Hepatocyte (in vitro differentiated cells): Measurements from ENCODE around the gene NPHS2. TPM values are rescaled to one million over a fixed set of nuclear protein-coding genes. Genes with fewer than 3 reads are reported as not detected.

Source experiments
- DNase-seq: peaks from one replicate; pipeline ENCODE4 v3.0.0-alpha.2; 2016; ENCODE audit warnings: low spot score
- H2AFZ ChIP-seq: fragments of 200-600 bp; sonication (generic); 2 replicates; pipeline ENCODE4 v1.6.0; 2016; ENCODE audit warnings: antibody characterized with exemption, mild to moderate bottlenecking
- H3K27ac ChIP-seq: fragments of 200-600 bp; sonication (generic); 2 replicates; pipeline ENCODE4 v1.5.1; 2016; ENCODE audit warnings: mild to moderate bottlenecking
- H3K27me3 ChIP-seq: fragments of 200-600 bp; sonication (generic); 2 replicates; pipeline ENCODE4 v1.6.1; 2016
- H3K36me3 ChIP-seq: fragments of 200-600 bp; sonication (generic); replicated peaks from 2 replicates; pipeline ENCODE4 v1.5.1; 2016; ENCODE audit warnings: low read depth; ENCODE audit not compliant: insufficient read depth
- H3K4me1 ChIP-seq: fragments of 200-600 bp; sonication (generic); 2 replicates; pipeline ENCODE4 v1.5.1; 2016; ENCODE audit warnings: mild to moderate bottlenecking, moderate library complexity; ENCODE audit not compliant: insufficient read depth
- H3K4me2 ChIP-seq: fragments of 200-600 bp; sonication (generic); 2 replicates; pipeline ENCODE4 v1.6.0; 2016
- H3K4me3 ChIP-seq: fragments of 200-600 bp; sonication (generic); 2 replicates; pipeline ENCODE4 v1.5.1; 2016; ENCODE audit warnings: mild to moderate bottlenecking
- H3K79me2 ChIP-seq: fragments of 200-600 bp; sonication (generic); 2 replicates; pipeline ENCODE4 v1.6.0; 2017; ENCODE audit warnings: mild to moderate bottlenecking
- H3K9me2 ChIP-seq: fragments of 200-600 bp; sonication (generic); replicated peaks from 2 replicates; pipeline ENCODE4 v1.6.0; 2017; ENCODE audit warnings: mild to moderate bottlenecking; ENCODE audit not compliant: insufficient read depth
- H3K9me3 ChIP-seq: fragments of 200-600 bp; sonication (generic); 2 replicates; pipeline ENCODE4 v1.5.1; 2016; ENCODE audit warnings: low read depth, mild to moderate bottlenecking
- H4K20me1 ChIP-seq: fragments of 200-600 bp; sonication (generic); 2 replicates; pipeline ENCODE4 v1.6.0; 2016; ENCODE audit warnings: mild to moderate bottlenecking; ENCODE audit not compliant: insufficient read depth, poor library complexity, severe bottlenecking
- EZH2 ChIP-seq: fragments of 200-600 bp; sonication (generic); IDR thresholded peaks from 2 replicates; pipeline ENCODE4 v1.6.1; 2016; ENCODE audit warnings: antibody characterized with exemption, mild to moderate bottlenecking, borderline replicate concordance
- EZH2phosphoT487 ChIP-seq: fragments of 200-600 bp; sonication (generic); IDR thresholded peaks from one replicate; pipeline ENCODE4 v1.6.1; 2018; ENCODE audit warnings: antibody characterized with exemption, mild to moderate bottlenecking, low read depth, moderate library complexity; ENCODE audit not compliant: unreplicated experiment, severe bottlenecking
- WGBS: methylation state at CpG from one replicate; pipeline ENCODE4 v1.1.6; 2016; ENCODE audit warnings: low lambda C conversion rate; ENCODE audit errors: missing lambda C conversion rate; 5-methylcytosine and 5-hydroxymethylcytosine counted together
- polyA plus RNA-seq: library from polyadenylated mRNA; unstranded; fragments of >200 nt; fragmentation: Nextera tagmentation; extraction: Ambion mirVana; gene quantifications from 2 replicates; pipeline ENCODE4 v1.2.1, GENCODE V29; 2016
- total RNA-seq: library from RNA; depleted of rRNA; stranded (reverse); fragments of >200 nt; gene quantifications from 2 replicates; pipeline ENCODE4 v1.2.3, GENCODE V29; 2014
- TF ChIP-seq, protein P1 (sequence below): fragments of 200-600 bp; sonication (generic); IDR thresholded peaks from 2 replicates; pipeline ENCODE4 v1.5.1; 2016; ENCODE audit warnings: antibody characterized with exemption, mild to moderate bottlenecking; ENCODE audit not compliant: poor library complexity

NPHS2 gene
- total and polyA plus RNA-seq, 2 experiments from 2014 or later, result not detected

DNA sequence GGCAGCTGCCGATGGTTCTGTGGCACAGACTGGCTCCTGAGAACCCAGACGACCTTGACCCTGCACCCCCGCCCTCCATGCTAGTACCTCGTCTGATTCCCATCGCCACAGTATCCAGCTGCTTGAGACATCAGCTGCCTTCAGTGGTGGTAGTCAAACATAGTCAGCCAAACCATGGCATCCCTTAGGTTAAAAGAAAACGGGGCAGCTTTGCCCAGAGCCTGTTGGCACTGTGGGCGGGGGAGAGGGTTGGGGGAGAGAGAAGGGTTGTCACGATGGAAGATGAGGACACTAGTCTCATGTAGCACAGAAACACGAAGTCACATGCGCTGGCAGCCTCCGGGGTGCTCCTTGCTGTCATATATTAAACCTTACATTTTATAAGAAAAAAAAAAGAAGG is 14.9 kb upstream of the NPHS2 start:
- Histone ChIP-seq H3K9me3 (no peaks in the 10 kb centered on the region), H4K20me1 (no peaks in the 10 kb centered on the region), H3K27me3 (peaks cover 5% of the 10 kb centered on the region), H3K4me3 (no peak overlapping the region), H3K4me1 (peaks cover 3% of the 10 kb centered on the region), H3K36me3 (no peaks in the 10 kb centered on the region), H2AFZ (no peak overlapping the region), H3K79me2 (no peaks in the 10 kb centered on the region), H3K4me2 (no peak overlapping the region), H3K27ac (no peak overlapping the region), H3K9me2 (no peaks in the 10 kb centered on the region)
- no peak for DNase-seq
- TF ChIP-seq, protein P1, sequence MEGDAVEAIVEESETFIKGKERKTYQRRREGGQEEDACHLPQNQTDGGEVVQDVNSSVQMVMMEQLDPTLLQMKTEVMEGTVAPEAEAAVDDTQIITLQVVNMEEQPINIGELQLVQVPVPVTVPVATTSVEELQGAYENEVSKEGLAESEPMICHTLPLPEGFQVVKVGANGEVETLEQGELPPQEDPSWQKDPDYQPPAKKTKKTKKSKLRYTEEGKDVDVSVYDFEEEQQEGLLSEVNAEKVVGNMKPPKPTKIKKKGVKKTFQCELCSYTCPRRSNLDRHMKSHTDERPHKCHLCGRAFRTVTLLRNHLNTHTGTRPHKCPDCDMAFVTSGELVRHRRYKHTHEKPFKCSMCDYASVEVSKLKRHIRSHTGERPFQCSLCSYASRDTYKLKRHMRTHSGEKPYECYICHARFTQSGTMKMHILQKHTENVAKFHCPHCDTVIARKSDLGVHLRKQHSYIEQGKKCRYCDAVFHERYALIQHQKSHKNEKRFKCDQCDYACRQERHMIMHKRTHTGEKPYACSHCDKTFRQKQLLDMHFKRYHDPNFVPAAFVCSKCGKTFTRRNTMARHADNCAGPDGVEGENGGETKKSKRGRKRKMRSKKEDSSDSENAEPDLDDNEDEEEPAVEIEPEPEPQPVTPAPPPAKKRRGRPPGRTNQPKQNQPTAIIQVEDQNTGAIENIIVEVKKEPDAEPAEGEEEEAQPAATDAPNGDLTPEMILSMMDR, result no peak
- no peak for TF ChIP-seq EZH2phosphoT487
- no peak for TF ChIP-seq EZH2
- WGBS, result 91% methylated on average over 11 of the region's 11 CpGs

- no peak overlapping the region for H3K27ac ChIP-seq
- no peak for DNase-seq
- no peak overlapping the region for H2AFZ ChIP-seq
- H3K4me1 ChIP-seq, result peaks cover 3% of the 10 kb centered on the region
- peaks cover 9% of the 10 kb centered on the region for H3K27me3 ChIP-seq
- H3K4me3 ChIP-seq, result no peak overlapping the region
- no peak overlapping the region for H3K4me2 ChIP-seq
- no peaks in the 10 kb centered on the region for H3K9me2 ChIP-seq
- no peaks in the 10 kb centered on the region for H3K36me3 ChIP-seq
- H4K20me1 ChIP-seq, result no peaks in the 10 kb centered on the region
- TF ChIP-seq, protein P1, result no peak
- TF ChIP-seq EZH2phosphoT487 (no peak), EZH2 (no peak)
- H3K79me2 ChIP-seq, result no peaks in the 10 kb centered on the region
- WGBS, result 89% methylated on average over 4 of the region's 4 CpGs
- H3K9me3 ChIP-seq, result no peaks in the 10 kb centered on the region
Observed at GRCh38 chr1:179589509-179589908, 13.8 kb upstream of the NPHS2 start.

GRCh38 chr1:179588425-179589024 is 12.8 kb upstream of the NPHS2 start:
- Histone ChIP-seq H3K4me1 (peaks cover 3% of the 10 kb centered on the region), H3K27ac (no peak overlapping the region), H3K4me3 (no peak overlapping the region), H2AFZ (no peak overlapping the region), H3K36me3 (no peaks in the 10 kb centered on the region), H4K20me1 (no peaks in the 10 kb centered on the region), H3K9me3 (no peaks in the 10 kb centered on the region), H3K79me2 (no peaks in the 10 kb centered on the region), H3K9me2 (no peaks in the 10 kb centered on the region), H3K4me2 (no peak overlapping the region), H3K27me3 (peaks cover 10% of the 10 kb centered on the region)
- TF ChIP-seq EZH2, result no peak
- no peak for TF ChIP-seq EZH2phosphoT487
- TF ChIP-seq, protein P1, result no peak
- no peak for DNase-seq
- 90% methylated on average over 18 of the region's 18 CpGs for WGBS

GRCh38 chr1:179587336-179587735 is 11.6 kb upstream of the NPHS2 start:
- no peak overlapping the region for H3K27ac ChIP-seq
- no peak for DNase-seq
- H3K9me3 ChIP-seq, result no peaks in the 10 kb centered on the region
- H3K27me3 ChIP-seq, result peaks cover 15% of the 10 kb centered on the region
- 97% methylated on average over 6 of the region's 6 CpGs for WGBS
- peaks cover 3% of the 10 kb centered on the region for H3K4me1 ChIP-seq
- TF ChIP-seq, protein P1, result no peak
- no peak for TF ChIP-seq EZH2
- TF ChIP-seq EZH2phosphoT487, result no peak
- H4K20me1 ChIP-seq, result no peaks in the 10 kb centered on the region
- H2AFZ ChIP-seq, result no peak overlapping the region
- no peak overlapping the region for H3K4me2 ChIP-seq
- no peaks in the 10 kb centered on the region for H3K36me3 ChIP-seq
- H3K9me2 ChIP-seq, result no peaks in the 10 kb centered on the region
- H3K79me2 ChIP-seq, result no peaks in the 10 kb centered on the region
- H3K4me3 ChIP-seq, result no peak overlapping the region
